Astrocyte (in vitro differentiated cells and primary cell): ENCODE measurements around the gene RBFOX2.

Experiments used
- EZH2 ChIP-seq: IDR thresholded peaks from 2 replicates; pipeline ENCODE4 v1.6.1; 2012; ENCODE audit warnings: mild to moderate bottlenecking, low read length, inconsistent platforms; ENCODE audit not compliant: insufficient read depth
- TF ChIP-seq, protein P1 (sequence below): IDR thresholded peaks from 2 replicates; pipeline ENCODE4 v1.5.1; 2011; ENCODE audit warnings: low read depth, mild to moderate bottlenecking, inconsistent platforms, low read length, moderate library complexity; ENCODE audit not compliant: insufficient read depth

DNA sequence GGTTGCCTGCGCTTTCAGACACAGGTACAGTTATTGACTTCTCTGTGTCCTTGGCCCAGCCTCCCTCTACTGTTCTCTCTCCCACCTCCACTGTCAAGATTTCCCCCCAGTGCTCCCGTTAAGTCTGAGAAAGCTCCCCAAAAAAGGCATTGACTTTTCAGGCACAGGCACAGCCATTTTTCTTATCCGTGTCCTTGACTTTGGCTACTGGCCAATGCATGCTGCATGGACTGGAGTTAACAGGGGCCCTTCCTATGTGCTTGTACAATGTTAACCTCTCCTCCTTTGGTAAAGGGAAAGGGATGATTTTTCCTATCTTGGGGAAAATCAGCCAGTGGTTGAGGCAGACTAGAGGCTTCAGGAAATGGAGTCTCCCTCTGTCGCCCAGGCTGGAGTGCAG lies 306.7 kb downstream of the RBFOX2 start:
- TF ChIP-seq, protein P1, sequence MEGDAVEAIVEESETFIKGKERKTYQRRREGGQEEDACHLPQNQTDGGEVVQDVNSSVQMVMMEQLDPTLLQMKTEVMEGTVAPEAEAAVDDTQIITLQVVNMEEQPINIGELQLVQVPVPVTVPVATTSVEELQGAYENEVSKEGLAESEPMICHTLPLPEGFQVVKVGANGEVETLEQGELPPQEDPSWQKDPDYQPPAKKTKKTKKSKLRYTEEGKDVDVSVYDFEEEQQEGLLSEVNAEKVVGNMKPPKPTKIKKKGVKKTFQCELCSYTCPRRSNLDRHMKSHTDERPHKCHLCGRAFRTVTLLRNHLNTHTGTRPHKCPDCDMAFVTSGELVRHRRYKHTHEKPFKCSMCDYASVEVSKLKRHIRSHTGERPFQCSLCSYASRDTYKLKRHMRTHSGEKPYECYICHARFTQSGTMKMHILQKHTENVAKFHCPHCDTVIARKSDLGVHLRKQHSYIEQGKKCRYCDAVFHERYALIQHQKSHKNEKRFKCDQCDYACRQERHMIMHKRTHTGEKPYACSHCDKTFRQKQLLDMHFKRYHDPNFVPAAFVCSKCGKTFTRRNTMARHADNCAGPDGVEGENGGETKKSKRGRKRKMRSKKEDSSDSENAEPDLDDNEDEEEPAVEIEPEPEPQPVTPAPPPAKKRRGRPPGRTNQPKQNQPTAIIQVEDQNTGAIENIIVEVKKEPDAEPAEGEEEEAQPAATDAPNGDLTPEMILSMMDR, result no peak
- TF ChIP-seq EZH2, result no peak
